ENCODE measurements around the gene CCL15.
A peak's percentile ranks its signal among the peaks of the same experiment; 100 is the strongest.

Gene CCL15

GRCh38 chr17:35991075-35991474 is 10.3 kb downstream of the CCL15 start:
- no peak for DNase-seq (ENCODE audit: low read depth)

DNA sequence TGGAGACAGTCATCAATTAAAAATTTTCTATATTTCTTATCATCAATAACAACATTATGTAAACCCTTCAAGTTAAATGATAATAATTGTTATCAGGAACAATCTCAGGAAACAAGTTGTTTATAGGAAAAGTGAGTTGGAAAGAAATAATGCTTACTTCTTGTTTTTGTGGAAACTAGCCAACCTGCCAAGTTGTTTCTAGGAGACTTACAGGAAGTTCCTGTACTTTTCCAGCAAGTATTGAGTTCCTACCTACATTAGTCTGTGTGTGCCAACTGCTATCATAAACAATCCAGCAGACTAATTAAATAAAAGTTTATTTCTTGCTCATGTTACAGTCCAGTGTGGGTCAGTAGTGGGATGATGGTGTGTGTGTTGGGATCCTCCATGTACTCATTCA is 13.2 kb downstream of the CCL15 start:
- no peak for DNase-seq (ENCODE audit: low read depth)

GRCh38 chr17:35986643-35987042 is 14.7 kb downstream of the CCL15 start, which contains the start of gene CCL14:
CCL14 (minus strand) TSS chr17:35986729; CDS start chr17:35986649, 80 bp downstream.
- DNase-seq (ENCODE audit: low read depth): no peak

GRCh38 chr17:35984140-35984539 is 17.2 kb downstream of the CCL15 start:
- no peak for DNase-seq (ENCODE audit: low read depth)

DNA sequence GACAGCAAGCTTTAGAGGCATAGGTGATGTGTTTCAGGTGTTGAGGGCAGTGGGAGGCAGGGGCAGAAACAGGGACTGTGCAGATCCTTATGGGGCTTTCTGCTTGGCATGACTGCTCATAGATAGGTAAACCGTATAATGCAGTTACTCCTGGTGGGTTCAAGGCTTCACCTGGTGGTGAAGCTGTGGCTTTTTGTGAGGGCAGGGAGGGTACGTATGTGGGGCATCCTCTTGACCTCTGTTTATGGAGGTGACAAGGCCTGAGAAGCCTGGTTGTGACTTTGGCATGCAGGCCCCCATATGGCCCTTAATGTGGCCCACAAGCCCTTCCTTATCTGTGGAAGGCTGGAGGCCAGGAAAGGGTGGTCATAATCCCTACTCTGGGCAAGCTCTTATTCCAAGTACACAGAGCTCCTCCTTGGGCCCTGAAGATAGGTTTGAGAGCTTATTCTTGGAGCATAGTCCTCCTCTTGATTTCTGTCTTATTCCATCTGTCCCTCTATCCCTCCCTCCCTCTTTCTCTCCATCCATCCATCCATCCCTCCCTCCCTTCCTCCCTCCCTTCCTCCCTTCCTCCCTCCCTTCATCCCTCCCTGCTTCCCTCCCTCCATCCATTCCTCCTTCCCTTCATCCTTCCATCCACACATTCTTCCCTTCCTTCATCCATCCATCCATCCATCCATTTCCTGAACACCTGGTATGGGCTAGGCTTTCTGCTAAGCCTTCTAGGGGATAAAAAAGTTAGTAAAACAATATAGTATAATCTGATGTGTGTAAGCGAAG is 18.8 kb downstream of the CCL15 start:
- no peak for DNase-seq (ENCODE audit: low read depth)

- no peak for DNase-seq (ENCODE audit: low read depth)
These were observed 19.4 kb downstream of the CCL15 start for GRCh38 chr17:35981908-35982330.

DNA sequence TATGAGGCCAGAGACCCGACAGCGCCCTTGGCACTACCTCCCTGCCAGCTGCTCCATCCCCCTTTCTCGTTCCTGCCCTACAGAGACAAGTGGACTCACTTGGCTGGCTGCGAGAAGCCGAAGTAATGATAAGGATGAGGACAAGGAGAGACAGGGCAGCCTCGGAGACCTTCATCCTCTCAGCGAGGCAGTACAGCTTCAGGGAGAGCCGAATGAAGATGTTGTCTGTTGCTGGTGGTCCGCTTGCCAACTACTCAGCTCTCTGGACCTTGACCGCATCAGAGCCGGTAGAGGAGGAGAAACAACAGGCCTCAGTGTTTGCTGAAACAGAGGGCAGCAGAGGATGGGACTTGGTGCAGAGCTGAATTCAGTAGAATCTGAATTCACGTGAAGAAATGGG is 20.1 kb downstream of the CCL15 start, which contains the start of gene CCL16:
Gene CCL16, minus strand, starts transcription at position 252 of the 400 bp plus-strand sequence. Its CDS starts 77 bp downstream, at position 175.
- DNase-seq (ENCODE audit: low read depth): no peak

GRCh38 chr17:35978346-35978745 is 23.0 kb downstream of the CCL15 start:
- DNase-seq (ENCODE audit: low read depth): no peak

DNA sequence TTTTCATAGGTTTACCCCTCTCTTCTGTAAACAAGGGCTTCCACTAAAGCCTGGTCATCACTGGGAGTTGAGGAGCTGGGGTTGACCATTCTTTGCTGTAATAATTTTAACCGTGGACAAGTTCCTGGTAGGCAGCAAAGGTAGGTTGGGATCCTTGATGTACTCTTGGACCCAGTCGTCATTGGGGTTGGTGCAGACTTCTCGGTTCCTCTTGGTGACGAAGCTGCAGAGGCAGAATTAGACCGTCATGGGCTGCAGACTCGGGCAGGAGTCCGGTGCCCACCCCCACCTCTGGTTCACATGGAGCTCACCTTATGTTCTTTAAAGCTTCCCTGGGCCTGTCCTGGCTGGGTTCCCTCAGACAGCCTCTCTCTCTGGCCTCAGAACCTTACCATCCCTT is 23.8 kb downstream of the CCL15 start:
- no peak for DNase-seq (ENCODE audit: low read depth)

DNA sequence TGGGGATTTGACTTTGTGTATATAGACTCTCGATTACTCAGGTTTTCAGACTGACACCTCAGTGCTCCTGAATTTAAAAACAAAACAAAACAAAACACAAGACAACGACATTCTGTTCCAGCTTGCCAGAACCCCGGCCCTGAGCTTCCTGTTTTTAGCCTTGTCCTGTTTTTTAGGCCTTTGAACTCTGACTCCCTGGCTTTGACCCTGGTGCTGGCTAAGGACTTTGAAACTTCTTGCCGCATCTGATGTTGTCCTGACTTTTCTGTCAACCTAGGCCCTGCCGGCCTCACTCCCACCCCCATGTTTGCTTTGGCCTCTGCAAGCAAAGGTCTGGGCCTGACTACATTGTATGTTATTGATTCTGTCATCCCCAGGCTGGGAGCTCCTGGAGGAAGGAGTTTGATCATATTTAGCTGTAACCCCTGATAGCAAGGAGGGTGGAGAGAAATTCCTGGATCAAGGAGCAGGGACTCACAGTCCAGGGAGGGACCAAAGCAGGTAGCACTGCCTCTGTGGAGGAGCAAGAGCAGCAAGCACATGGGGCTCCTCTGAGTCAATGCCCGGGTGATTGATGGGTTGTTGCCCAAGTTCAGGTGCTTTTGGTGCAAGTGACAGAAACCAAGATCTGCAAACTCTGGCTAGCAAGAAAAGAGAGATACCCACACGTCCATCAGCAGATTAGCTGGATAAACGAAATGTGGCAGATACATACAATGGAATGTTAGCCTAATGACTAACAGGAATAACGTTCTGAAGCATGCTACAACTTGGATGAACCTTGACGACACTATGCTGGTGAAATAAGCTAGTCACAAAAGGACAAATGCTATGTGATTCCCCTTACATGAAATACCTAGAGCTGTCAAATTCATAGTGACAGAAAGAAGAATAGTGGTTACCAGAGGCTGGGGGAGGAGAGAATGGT is 27.8 kb downstream of the CCL15 start:
- peak; percentile 13 for DNase-seq (ENCODE audit: low read depth)

DNA sequence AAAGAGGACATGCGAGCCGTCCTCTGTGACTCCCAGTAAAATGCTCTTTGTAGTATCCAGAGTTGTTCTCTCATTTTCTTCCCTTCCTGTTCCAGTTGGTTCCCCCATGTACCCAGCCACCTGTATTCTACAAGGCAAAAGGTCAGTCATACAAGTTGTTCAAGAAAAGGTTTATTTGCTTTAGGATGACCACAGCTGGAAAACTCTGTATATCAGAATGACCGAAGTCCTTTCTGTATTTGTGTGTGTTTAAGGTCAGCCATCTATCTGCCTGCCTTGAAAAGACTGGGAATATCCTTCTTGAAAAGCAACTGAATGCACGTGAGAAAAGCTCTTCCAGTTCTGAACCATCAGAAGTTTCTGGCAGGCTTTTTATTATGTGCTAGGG is 28.4 kb downstream of the CCL15 start:
- no peak for DNase-seq (ENCODE audit: low read depth)

DNA sequence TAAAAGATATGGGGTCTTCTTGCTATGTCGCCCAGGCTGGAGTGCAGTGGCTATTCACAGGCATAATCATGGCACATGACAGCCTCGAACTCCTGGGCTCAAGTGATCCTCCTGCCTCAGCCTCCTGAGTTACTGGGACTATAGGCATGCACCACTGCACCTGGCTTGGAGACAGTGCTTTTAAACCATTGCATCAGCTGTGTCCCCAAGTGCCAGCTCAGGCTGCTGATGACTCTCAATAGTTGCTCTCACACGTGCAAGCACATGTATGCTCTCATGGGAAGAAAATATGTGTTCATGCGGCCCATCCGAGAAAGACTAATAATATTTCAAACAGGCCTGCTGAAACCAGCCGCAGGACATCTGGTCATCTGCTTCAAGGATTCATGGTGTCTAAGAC is 28.8 kb downstream of the CCL15 start:
- DNase-seq (ENCODE audit: low read depth): no peak

DNA sequence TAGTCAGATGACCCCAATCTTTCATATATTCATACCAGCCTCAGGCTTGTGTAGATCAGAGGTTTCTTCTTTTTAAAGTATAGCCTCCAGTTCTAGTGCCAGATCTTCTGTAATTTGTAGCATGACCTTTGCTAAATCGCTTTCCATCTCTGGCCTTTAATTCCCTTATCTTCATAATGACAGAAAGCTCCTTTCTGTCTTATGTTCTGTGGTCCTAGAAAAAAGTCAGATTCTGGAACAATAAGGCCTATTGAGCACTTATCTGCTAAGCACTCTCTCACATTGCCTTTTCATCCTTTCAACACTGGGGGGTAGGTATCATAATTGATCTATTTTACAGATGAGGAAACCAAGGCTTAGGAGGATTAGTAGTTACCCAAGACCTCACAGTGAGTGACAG is 29.3 kb downstream of the CCL15 start:
- DNase-seq (ENCODE audit: low read depth): no peak

DNA sequence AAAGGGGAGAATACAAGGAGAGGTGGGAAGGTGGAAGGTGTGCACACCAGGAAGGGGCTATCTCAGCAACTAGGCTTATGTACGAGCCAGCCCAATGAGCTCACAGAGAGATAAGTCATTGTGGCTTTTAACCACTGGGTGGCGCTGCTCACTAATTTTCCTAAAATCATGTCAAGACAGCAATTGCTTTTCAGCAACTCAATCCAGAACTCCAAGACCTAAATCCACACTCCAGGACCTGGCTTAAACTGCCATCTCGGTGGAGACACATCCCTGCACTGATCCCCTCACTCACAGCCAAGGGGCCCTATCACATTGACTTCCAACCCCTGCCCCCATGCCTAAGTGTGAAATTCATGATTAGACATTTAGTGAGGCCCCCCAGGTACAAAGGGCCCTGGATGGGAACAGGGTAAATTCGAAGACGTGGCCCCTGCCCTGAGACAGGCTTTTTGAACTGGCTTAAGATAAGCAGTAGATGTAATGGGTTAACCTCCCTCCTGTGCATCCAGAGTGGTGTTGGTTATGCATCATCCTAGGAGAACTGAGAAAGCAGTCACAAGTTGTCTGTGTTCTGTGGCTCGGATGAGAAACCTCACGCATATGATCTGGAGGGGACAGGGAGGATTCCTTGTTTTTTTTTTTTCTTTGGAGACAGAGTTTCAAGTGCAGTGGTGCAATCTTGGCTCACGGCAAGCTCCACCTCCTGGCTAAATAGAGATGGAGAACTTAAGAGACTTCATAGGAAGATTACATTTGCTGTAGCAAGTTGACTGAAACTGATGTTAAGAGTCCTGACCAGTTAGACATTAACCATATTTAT is 31.6 kb downstream of the CCL15 start:
- DNase-seq (ENCODE audit: low read depth): peak; percentile 66

DNA sequence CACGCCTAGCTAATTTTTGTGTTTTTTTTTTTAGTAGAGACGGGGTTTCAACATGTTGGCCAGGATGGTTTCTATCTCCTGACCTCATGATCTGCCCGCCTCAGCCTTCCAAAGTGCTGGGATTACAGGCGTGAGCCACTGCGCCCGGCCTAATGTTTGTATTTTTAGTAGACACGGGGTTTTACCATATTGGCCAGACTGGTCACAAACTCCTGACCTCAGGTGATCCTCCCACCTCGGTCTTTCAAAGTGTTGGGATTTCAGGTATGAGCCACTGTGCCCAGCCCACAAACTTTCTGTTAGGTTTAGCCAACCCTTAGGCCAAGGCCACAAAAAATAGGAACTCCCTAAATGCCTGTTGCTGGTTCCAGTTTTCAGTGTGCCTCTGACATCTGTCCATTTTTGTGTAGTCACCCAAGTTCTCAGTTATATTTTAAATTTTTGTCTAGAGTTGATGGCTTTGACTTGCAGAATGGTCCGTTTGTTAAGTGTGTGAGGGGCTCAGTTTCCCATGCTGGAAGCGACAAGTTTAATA is 32.8 kb downstream of the CCL15 start:
- DNase-seq (ENCODE audit: low read depth): no peak

- no peak for DNase-seq (ENCODE audit: low read depth)
These were observed 36.1 kb downstream of the CCL15 start for GRCh38 chr17:35965272-35965671.

DNA sequence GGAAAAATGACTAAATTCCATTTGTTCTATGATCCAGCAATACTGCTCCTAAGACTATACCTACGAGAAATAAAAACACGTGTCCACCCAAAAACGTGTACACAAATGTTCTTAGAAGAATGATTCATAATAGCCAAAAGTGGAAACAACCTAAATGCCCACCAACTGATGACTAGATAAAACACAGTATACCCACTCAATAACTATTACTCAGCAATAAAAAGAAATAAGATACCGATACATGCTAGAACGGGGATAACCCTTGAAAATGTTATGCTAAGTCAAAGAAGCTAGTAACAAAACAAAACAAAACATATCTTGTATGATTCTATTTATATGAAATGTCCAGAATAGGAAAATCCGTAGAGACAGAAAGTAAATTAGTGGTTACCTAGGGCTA is 37.7 kb downstream of the CCL15 start:
- no peak for DNase-seq (ENCODE audit: low read depth)

- no peak for DNase-seq (ENCODE audit: low read depth)
These were observed 47.6 kb downstream of the CCL15 start for GRCh38 chr17:35953720-35954119.

DNA sequence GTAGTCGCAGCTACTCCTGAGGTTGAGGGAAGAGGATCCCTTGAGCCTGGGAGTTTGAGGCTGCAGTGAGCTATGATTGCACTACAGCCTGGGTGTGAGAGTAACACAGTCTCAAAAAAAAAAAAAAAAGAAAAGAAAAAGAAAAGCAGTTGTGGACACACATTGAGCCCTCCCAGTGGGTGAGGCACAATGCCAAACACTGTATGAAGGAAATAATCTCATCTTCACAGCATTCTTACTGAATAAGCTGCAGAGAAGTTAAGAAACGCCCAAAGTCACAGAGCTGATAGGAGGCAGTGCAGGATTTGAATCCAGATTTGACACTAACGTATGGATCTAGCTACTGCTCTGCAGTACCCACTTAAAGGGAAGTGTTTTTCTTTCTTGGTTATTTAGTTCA is 52.0 kb downstream of the CCL15 start:
- DNase-seq (ENCODE audit: low read depth): no peak

DNA sequence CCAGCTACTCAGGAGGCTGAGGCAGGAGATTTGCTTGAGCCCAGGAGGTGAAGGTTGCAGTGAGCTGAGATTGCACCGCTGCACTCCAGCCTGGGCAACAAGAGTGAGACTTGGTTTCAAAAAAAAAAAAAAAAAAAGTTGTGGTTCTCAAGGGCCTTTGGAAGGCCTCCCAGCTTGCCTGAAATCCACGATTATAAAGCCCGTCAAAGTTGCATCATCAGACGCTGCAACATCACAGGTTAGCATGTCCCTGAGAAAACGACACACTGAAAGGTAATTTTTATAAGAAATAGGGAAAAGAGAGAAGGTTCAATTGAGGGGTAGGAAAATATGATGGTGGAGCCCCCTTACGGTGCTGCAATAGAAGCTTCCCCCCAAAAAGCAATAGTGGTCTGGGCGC is 53.3 kb downstream of the CCL15 start:
- no peak for DNase-seq (ENCODE audit: low read depth)
